KMS-11 (cell line): ENCODE data around the gene EEF2K.
A peak's percentile ranks its signal among the peaks of the same experiment; 100 is the strongest.

Experiments
- H2AFZ ChIP-seq: fragments of 200-600 bp; sonication (generic); 2 replicates; pipeline ENCODE4 v1.6.1; 2016; ENCODE audit warnings: antibody characterized with exemption, mixed run types, low read depth
- H3K27ac ChIP-seq: fragments of 200-600 bp; sonication (generic); 2 replicates; pipeline ENCODE4 v1.6.1; 2016; ENCODE audit warnings: mild to moderate bottlenecking, mixed run types
- H3K27me3 ChIP-seq: fragments of 200-600 bp; sonication (generic); 2 replicates; pipeline ENCODE4 v1.6.1; 2017; ENCODE audit warnings: mild to moderate bottlenecking, low read depth, mixed run types, moderate library complexity; ENCODE audit not compliant: insufficient read depth
- H3K36me3 ChIP-seq: fragments of 200-600 bp; sonication (generic); 2 replicates; pipeline ENCODE4 v1.6.1; 2017; ENCODE audit warnings: mild to moderate bottlenecking, mixed run types; ENCODE audit not compliant: insufficient read depth
- H3K4me1 ChIP-seq: fragments of 200-600 bp; sonication (generic); 2 replicates; pipeline ENCODE4 v1.6.1; 2016; ENCODE audit warnings: mild to moderate bottlenecking, low read depth, mixed run types; ENCODE audit not compliant: poor library complexity, severe bottlenecking
- H3K4me2 ChIP-seq: fragments of 200-600 bp; sonication (generic); 2 replicates; pipeline ENCODE4 v1.7.0; 2016; ENCODE audit warnings: mild to moderate bottlenecking, mixed run types
- H3K4me3 ChIP-seq: fragments of 200-600 bp; sonication (generic); IDR thresholded peaks from 2 replicates; pipeline ENCODE4 v1.6.1; 2017; ENCODE audit warnings: low read depth, low read length, mixed read lengths; ENCODE audit not compliant: insufficient read depth
- H3K79me2 ChIP-seq: fragments of 200-600 bp; sonication (generic); 2 replicates; pipeline ENCODE4 v1.6.1; 2016; ENCODE audit warnings: low read depth, mixed run types; ENCODE audit not compliant: insufficient read depth
- H3K9ac ChIP-seq: fragments of 200-600 bp; sonication (generic); 2 replicates; pipeline ENCODE4 v1.6.1; 2016; ENCODE audit warnings: mild to moderate bottlenecking, mixed run types
- H4K20me1 ChIP-seq: fragments of 200-600 bp; sonication (generic); 2 replicates; pipeline ENCODE4 v1.6.1; 2016; ENCODE audit warnings: mild to moderate bottlenecking, mixed run types; ENCODE audit not compliant: insufficient read depth
- TF ChIP-seq, protein P1 (sequence below): fragments of 200-600 bp; sonication (generic); conservative IDR thresholded peaks from 2 replicates; pipeline ENCODE4 v1.6.1; 2017; ENCODE audit warnings: low read depth, mild to moderate bottlenecking, antibody characterized with exemption, low read length, moderate library complexity, mixed read lengths

EEF2K gene

DNA sequence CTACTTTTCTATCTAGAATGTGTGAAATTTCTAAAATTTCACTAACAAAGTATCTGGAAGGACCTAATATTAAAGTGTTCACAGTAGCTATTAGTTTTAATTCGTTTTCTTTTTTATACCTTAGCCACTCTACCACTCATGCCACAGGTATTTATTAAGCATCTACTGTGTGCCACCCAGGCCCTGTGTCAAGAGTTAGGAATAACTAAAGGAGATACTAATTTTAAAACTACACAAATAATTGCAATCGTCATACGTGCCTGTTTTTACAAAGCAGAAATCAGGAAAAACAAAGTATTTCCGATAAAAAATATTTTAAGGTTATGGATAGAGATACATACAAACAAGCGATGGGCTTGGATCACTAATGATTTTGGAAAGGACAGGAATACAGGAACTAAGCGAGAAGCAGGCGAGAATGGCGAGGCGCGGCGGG, 483 bp upstream of the EEF2K start:
- Histone ChIP-seq H2AFZ (peak overlapping the region; percentile 76), H3K4me1 (peaks cover 63% of the 10 kb centered on the region), H3K4me3 (no peak overlapping the region), H3K9ac (peak overlapping the region; percentile 78; the same call in 1 of the 2 replicates), H4K20me1 (no peaks in the 10 kb centered on the region), H3K27ac (peak overlapping the region; percentile 42), H3K36me3 (no peaks in the 10 kb centered on the region), H3K79me2 (peaks cover 41% of the 10 kb centered on the region), H3K4me2 (peak overlapping the region; percentile 72), H3K27me3 (no peaks in the 10 kb centered on the region)
- TF ChIP-seq, protein P1, sequence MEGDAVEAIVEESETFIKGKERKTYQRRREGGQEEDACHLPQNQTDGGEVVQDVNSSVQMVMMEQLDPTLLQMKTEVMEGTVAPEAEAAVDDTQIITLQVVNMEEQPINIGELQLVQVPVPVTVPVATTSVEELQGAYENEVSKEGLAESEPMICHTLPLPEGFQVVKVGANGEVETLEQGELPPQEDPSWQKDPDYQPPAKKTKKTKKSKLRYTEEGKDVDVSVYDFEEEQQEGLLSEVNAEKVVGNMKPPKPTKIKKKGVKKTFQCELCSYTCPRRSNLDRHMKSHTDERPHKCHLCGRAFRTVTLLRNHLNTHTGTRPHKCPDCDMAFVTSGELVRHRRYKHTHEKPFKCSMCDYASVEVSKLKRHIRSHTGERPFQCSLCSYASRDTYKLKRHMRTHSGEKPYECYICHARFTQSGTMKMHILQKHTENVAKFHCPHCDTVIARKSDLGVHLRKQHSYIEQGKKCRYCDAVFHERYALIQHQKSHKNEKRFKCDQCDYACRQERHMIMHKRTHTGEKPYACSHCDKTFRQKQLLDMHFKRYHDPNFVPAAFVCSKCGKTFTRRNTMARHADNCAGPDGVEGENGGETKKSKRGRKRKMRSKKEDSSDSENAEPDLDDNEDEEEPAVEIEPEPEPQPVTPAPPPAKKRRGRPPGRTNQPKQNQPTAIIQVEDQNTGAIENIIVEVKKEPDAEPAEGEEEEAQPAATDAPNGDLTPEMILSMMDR: no peak

DNA sequence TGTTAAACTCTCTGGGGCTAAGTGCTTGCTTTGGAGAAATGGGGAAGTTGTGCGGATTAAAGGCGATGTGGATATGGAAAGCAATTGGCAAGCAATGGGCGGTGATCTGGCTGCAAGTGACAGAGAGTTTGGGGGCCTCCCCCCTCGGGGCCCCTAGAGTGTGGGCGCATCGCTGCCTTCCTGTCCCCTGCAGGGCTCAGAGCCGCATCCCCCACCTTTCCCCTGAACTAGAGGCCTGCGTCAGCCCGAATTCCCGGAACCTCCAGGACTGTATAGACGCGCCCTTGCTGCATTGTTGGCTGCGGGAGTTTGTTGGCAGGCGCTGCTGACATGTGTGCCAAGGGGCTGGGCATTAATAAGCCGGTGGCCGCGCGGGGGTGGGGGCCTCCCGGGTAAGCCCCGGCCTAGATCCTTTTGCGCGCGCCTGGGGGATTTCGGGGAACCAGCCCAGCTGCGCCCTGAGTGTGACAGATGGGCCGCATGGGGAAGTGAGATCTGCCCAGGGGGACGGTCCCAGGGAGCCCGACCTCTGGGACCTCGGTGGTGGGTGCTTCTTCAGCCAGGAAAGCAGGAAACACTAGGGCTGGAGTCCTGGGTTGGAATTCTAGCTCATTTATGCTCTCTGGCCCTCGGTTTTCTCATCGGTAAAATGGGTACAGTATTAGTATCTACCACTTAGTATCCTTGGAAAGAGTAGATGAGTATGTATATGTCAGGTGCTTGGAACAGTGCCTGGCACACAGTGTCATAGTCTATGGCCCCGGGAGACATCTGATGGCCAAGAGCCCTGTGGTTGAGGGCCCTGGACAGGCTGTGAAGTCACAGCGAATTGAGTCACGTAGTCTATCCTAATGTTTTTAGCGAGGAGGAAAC, 1.0 kb downstream of the EEF2K start:
- peaks cover 48% of the 10 kb centered on the region for H3K79me2 ChIP-seq
- no peak overlapping the region for H3K4me3 ChIP-seq
- H3K9ac ChIP-seq: peak overlapping the region; percentile 78
- TF ChIP-seq, protein P1: no peak
- no peaks in the 10 kb centered on the region for H3K27me3 ChIP-seq
- no peaks in the 10 kb centered on the region for H3K36me3 ChIP-seq
- H2AFZ ChIP-seq: peak overlapping the region; percentile 76
- no peaks in the 10 kb centered on the region for H4K20me1 ChIP-seq
- peaks cover 49% of the 10 kb centered on the region for H3K4me1 ChIP-seq
- peak overlapping the region; percentile 37; the same call in 1 of the 2 replicates for H3K27ac ChIP-seq
- H3K4me2 ChIP-seq: peak overlapping the region; percentile 87

DNA sequence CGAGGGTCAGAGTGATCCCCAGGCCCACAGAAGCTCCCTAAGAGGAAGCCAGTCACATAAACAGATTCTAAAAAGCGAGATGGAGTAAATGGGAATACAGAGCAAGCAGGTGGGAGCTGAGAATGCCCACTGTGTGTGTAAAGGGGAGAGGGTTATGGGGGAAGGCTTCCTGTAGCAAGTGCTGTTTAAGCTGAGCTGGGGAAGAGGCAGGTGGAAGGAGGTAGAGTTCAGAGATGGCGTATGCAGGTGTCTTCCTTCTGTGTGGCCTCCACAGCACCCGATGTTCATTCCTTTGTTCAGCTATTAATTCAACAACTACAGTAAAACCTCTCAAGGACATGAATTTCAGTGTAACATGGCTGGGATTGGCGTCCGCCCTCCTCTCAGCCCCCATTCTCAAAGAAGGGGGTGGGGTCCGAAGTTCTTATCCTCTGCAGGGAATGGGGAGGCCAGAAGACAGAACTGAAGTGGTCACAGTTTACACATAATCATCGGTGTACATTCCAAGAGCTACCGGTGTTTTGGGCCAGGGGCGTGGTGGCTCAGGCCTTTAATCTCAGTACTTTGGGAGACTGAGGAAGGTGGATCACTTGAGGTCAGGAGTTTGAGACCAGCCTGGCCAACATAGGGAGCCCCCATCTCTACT, 1.8 kb downstream of the EEF2K start:
- Histone ChIP-seq H3K4me1 (peaks cover 43% of the 10 kb centered on the region), H3K27me3 (no peaks in the 10 kb centered on the region), H2AFZ (no peak overlapping the region), H4K20me1 (no peaks in the 10 kb centered on the region), H3K4me2 (peak overlapping the region; percentile 87), H3K79me2 (peaks cover 48% of the 10 kb centered on the region), H3K4me3 (no peak overlapping the region), H3K27ac (no peak overlapping the region), H3K36me3 (no peaks in the 10 kb centered on the region), H3K9ac (peak overlapping the region; percentile 78; the same call in 1 of the 2 replicates)
- TF ChIP-seq, protein P1: no peak

DNA sequence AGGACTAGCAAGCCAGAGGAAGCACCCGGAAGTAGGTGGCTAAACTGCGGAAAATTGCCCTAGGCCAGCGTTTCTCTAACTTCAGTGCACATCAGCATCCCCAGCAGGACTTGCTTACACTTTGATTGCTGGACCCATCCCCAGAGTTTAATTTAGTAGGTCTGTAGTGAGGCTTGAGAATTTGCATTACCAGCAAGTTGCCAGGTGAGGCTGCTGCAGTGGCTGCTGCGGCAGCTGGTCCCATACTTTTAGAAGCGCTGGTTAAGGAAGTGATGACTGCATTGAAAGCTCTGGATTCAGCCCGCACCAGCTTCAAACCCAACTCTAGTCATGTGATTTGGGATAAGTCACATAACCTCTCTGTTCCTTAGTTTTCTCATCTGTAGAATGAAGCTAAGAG, 4.2 kb downstream of the EEF2K start:
- no peak overlapping the region for H3K4me2 ChIP-seq
- no peak overlapping the region for H3K9ac ChIP-seq
- H3K79me2 ChIP-seq: peaks cover 48% of the 10 kb centered on the region
- H3K36me3 ChIP-seq: peaks cover 5% of the 10 kb centered on the region; the same call in 1 of the 2 replicates
- H4K20me1 ChIP-seq: no peaks in the 10 kb centered on the region
- H3K27me3 ChIP-seq: no peaks in the 10 kb centered on the region
- no peak overlapping the region for H3K27ac ChIP-seq
- H3K4me3 ChIP-seq: no peak overlapping the region
- TF ChIP-seq, protein P1: no peak
- H3K4me1 ChIP-seq: peaks cover 26% of the 10 kb centered on the region
- no peak overlapping the region for H2AFZ ChIP-seq
